ENCODE data around the gene MMEL1. TPM values are rescaled to one million over a fixed set of nuclear protein-coding genes. Genes with fewer than 3 reads are reported as not detected.

MMEL1 gene
- total and polyA plus RNA-seq, 2 of the 13 experiments (the other 11 are each of a cell fraction or from before 2014, with no cell fraction given) = 0.48 TPM; not detected in 1

- TF ChIP-seq ZNF280D (CRISPR knock-in tag; IDR thresholded peaks at IDR 0.05) (peak; percentile 77; the same call in 1 of the 2 replicates), RELA (CRISPR knock-in tag; IDR thresholded peaks at IDR 0.05) (0 out of 2 replicates have a peak, but pooled peaks have one; percentile 29), CREB1 (IDR thresholded peaks at IDR 0.05) (no peak), CREB1 (CRISPR knock-in tag; IDR thresholded peaks at IDR 0.05) (peak; percentile 50; the same call in 1 of the 2 replicates), HOMEZ (CRISPR knock-in tag; IDR thresholded peaks at IDR 0.05; ENCODE audit: low read depth) (peak; percentile 59; the same call in 1 of the 2 replicates), KAT8 (CRISPR knock-in tag; IDR thresholded peaks at IDR 0.05) (0 out of 2 replicates have a peak, but pooled peaks have one; percentile 46), TFE3 (CRISPR knock-in tag; IDR thresholded peaks at IDR 0.05) (no peak), FUBP1 (CRISPR knock-in tag; IDR thresholded peaks at IDR 0.05; ENCODE audit: borderline replicate concordance) (peak; percentile 82; the same call in 1 of the 2 replicates), ZNF331 (CRISPR knock-in tag; IDR thresholded peaks at IDR 0.05) (0 out of 2 replicates have a peak, but pooled peaks have one; percentile 17), TEAD2 (CRISPR knock-in tag; IDR thresholded peaks at IDR 0.05) (no peak), SALL1 (CRISPR knock-in tag; IDR thresholded peaks at IDR 0.05) (peak; percentile 94), PBX3 (CRISPR knock-in tag; IDR thresholded peaks at IDR 0.05; ENCODE audit: borderline replicate concordance) (0 out of 2 replicates have a peak, but pooled peaks have one; percentile 17), ZNF607 (CRISPR knock-in tag; IDR thresholded peaks at IDR 0.05; ENCODE audit: borderline replicate concordance) (peak; percentile 79; the same call in 1 of the 2 replicates), POLR2G (IDR thresholded peaks at IDR 0.05; ENCODE audit: low read depth, low read length) (peak; percentile 44; the same call in 1 of the 2 replicates), TMF1 (CRISPR knock-in tag; IDR thresholded peaks at IDR 0.05; ENCODE audit: low read depth) (no peak), ZBTB14 (CRISPR knock-in tag; IDR thresholded peaks at IDR 0.05) (no peak)
These were observed 56.8 kb downstream of the MMEL1 start (continued) for GRCh38 chr1:2575801-2576663.

Data from HepG2 (cell line).